ENCODE results near the gene OR13C4. TPM values are rescaled to one million over a fixed set of nuclear protein-coding genes. Genes with fewer than 3 reads are reported as not detected.
"Not testable (repeated sequence)": the region's sequence is repeated elsewhere in the genome, so short reads cannot be mapped to it uniquely, and the experiment has no call there.

The OR13C4 gene
- total RNA-seq = not detected

DNA sequence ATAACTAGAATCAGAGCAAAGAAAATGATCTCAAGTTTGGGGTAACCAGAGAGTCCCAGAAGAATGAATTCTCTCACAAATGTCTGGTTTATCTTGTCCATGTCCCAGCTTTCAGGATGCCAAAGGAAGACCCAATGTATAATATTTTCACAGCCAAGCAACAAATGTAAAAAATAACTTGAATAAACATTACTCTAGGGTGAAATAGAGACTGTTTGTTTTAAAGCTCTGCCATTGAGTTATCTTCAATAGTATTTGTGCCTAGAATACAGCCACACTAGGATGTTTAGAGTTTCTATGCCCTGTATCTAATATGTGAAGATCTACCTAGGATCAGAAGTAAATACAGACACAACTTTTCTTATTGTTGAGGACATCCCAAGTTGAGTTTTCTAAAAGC lies at the start of gene OR13C4:
Gene OR13C4 (minus strand): TSS at position 101 of the 400 bp plus-strand sequence. CDS start 0 bp downstream, at position 101.
- no peak for DNase-seq

DNA sequence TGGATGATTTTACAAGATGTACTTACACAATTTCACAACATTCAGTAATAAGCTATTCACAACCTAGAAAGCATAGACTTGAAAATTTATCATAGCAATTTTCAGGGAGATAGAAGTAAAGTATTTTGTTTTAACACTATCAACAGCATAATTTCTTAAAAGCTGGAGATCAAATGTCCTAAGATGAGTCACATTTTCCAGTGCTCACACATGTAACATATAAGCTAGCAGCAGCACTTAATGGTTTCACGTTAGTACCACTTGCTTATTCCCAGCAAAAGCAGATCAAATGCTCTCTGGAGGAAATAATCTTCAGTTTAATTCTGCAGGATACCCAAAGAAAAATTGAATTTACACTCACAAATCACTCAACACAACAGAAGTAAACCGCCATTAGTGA lies 48.4 kb upstream of the OR13C4 start:
- DNase-seq = no peak

DNA sequence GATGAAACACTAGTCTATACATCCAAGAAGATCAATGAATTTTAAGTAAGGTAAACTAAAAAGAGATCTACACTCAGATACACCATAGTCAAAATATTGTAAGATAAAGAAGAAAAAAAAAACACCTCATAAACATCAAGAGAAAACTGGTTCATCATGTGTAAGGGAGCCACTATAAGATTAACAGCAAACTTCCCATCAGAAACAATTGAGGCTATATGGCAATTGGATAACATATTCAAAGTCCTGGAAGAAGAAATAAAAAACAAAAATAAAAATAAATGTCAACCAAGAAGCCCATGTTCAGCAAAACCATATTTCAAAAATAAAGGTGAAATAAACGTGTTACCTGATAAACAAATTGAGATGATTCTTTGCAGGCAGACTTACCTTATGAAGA lies 45.6 kb upstream of the OR13C4 start:
- no peak for DNase-seq

DNA sequence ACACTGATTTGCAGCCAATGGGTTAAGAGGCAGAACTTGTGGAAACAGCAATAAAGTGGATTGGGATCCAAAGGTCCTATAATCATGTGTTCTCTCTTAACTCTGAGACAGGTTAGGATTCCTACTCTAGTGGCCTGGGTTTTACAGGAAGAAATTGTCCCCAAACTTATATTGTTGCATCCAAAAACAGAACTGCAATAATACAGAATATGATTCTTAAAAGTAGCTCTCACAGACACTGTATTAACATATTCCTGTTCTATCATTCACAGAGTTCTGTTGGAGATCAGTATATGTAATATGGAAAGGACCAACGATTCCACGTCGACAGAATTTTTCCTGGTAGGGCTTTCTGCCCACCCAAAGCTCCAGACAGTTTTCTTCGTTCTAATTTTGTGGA lies 41.9 kb upstream of the OR13C4 start, which contains the start of gene OR13C8:
Gene OR13C8 (plus strand): TSS at position 301 of the 400 bp plus-strand sequence. CDS start 0 bp downstream, at position 301.
- no peak for DNase-seq

DNA sequence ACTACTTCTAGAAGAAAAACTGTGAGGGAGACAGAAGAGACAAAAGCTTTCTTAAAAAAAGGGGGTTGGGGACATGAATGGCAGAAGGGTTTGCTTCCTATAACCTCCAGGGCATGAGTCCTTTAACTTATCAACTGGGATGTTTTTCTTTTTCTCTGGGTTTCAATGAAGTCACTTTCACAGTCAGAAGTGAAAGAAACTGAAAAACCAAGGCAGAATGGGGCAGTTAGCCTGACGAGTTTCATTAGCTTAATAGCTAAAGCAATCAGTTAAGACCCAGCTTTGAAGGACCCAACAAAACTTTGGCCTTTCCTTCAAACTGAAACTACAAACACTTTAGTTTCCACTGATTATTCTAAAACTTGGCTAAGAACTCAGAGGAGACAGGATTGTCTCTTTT lies 37.3 kb upstream of the OR13C4 start:
- DNase-seq = no peak

DNA sequence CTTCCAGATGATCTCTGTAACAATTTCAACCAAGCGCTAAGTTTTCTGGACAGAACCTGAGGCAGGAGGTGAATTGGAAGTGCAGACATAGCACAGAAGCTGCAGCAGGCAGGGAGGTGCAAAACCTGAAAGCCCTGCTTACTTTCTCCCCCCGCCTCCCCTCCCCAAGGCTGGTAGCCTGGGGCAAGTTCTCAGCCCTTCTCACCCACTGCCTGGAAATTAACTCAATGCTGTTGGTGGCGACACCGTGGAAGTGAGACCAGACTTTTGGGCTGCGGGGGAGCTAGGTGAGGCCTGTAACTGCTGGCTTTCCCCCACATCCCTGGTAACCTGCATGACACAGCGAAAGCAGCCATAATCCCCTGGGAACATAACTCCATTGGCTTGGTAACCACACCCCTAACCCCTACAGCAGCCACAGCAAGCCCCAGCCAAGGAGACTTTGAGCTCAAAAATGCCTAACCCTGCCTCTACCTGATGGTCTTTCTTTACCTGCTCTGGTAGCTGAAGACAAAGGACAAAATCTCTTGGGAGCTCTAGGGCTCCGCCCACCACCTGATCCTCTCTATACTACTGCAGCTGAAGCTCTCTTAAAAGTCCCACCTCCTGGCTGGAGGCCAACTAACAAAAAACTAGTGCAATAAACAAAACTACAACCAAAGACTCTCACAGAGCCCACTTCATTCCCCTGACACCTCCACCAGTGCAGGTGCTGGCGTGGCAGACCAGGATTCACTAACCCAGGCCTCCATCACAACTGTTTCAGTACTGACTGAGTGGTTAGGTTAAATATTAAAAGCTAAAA lies 30.0 kb upstream of the OR13C4 start:
- DNase-seq = no peak

DNA sequence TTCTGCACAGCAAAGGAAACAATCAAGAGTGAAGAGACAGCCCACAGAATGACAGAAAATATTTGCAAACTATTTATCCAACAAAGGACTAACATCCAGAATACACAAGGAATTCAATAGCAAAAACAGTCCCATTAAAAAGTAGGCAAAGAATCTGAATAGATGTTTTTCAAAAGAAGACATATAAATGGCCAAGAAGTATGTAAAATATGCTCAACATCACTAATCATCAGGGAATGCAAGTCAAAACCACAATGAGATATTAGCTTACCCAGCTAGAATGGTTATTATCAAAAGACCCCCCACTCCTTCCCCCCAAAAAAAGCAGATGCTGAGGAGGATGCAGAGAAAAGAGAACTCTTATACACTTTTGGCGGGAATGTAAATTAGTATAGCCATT lies 28.5 kb upstream of the OR13C4 start:
- no peak for DNase-seq

DNA sequence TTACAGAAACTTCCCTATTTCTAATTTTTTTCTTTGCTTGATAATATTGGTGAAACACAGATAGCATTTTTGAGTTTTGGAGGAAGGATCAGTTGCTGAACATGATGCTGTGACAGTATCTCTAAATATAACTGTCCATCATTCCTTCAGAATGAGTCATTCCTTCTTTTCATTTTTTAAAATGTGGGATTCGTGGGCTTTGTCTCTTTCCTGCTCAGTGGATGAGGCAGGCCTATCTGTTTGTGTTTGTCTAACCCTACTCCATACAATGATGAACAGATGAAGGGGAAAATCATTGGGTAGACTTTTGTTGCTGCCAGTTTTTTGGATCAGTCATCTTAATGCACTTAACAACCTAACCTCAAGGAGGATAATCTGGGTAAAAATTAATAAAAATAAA lies 26.3 kb upstream of the OR13C4 start:
- DNase-seq = no peak

DNA sequence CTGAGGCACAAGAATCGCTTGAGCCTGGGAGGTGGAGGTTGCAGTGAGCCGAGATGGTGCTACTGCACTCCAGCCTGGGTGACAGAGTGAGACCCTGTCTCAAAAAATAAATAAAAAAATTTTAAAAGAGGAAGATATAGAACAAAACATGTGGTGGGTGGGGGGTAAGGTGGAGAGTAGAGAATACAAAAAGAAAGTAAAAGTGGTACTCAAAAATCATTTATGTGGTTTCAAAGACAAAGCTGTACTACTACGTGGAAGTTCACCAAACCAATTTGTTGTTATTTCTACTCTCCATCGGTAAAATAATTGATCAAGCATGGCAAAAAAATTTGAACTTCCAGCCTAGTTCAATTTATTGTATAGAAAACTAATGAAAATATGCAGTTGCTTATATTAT lies 17.6 kb upstream of the OR13C4 start:
- no peak for DNase-seq

DNA sequence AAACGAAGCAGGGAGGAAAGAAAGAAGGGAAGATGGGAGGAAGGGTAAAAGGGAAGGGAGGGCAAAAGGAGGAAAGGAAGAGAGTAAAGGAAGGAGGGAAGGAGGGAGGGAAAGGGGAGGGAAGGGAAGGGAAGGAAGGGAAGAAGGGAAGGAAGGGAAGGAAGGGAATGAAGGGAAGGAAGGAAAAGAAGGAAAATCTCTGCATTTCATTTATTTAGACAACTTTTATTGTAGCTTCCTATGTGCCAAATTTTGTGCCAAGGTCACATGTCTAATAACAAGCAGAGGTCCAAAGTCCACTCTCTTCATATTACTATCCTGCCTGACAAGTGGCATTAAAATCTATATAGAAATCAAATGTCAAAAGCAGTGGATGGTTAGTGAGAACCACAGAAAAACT lies 12.3 kb upstream of the OR13C4 start:
- DNase-seq = no peak

DNA sequence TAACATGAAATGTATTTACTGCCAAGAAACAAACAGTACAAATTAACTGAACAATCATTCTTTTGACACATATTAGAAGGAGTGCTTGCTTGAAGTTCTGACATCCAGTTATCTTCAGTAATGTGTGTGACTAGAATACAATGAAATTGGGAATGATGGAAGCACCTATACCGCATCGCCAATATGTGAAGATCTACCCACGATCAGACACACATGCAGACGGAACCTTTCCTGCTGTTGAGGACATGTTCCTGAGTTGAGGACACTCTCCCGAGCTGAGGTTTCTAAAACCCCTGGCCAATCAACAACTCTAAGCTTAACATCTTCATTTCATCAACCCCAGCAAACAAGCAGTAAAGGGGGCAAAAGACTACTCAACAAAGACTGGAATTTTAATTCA lies 9.7 kb upstream of the OR13C4 start, which contains the start of gene OR13C3:
Gene OR13C3 (minus strand): TSS at position 101 of the 400 bp plus-strand sequence. CDS start 133 bp downstream, outside the sequence.
- no peak for DNase-seq

DNA sequence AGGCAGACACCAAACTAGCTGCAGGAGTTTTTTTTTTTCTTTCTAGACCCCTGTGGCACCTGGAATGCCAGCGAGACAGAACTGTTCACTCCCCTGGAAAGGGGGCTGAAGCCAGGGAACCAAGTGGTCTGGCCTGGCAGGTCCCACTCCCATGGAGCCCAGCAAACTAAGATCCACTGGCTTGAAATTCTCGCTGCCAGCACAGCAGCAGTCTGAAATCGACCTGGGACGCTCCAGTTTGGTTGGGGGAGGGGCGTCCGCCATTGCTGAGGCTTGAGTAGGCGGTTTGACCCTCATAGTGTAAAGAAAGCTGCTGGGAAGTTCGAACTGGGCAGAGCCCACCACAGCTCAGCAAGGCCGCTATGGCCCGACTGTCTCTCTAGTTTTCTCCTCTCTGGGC lies 6.8 kb downstream of the OR13C4 start:
- not testable (repeated sequence) for DNase-seq

DNA sequence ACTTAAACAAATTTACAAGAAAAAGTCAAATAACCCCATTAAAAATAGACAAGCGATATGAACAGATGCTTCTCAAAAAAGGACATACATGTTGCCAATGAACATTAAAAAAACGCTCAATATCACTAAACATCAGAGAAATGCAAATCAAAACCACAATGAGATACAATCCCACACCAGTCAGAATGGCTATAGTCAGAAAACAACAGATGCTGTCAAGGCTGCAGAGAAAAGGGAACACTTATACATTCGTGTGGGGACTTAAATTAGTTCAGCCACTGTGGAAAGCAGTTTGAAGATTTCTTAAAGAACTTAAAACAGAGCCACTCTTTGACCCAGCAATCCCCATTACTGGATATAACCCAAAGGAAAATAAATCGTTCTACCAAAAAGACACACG lies 12.1 kb downstream of the OR13C4 start:
- no peak for DNase-seq

DNA sequence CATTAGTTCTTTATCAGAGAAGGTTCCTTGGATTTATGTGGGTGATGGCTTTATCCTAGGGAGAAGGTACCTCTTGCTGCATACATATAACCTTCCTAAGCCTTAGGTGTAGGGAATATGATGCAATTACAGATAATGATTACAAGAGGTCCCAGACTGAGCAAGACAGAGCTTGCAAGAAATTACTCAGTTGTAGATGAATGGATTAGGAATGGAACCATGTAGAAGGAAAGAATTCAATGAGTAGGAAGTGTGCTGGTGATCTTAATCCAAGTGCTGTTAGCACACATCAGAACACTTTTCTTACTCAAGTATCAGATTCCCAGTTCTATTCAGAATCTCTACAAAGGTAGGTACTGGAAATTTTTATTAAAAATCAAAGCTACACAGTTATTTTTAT lies 20.4 kb downstream of the OR13C4 start:
- DNase-seq = no peak

DNA sequence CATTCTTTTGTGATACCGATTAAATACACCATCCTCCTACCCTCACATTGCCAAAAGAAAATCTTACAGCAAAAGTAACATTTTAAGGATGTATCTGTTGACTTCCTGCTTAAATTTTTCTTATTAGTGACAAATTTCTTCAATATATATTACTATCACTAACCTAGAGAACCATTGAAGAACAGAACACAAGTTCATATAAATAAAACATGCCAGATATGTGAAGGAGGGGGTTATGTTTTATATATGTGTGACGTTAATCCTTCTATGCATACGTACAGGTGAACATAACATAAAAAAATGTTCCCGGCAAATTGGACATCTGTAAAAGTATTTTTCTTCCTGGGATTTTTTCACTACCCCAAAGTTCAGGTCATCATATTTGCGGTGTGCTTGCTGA lies 23.0 kb downstream of the OR13C4 start, which contains the start of gene OR13F1:
Gene OR13F1 (plus strand): TSS at position 301 of the 400 bp plus-strand sequence. CDS start 0 bp downstream, at position 301.
- DNase-seq = no peak

DNA sequence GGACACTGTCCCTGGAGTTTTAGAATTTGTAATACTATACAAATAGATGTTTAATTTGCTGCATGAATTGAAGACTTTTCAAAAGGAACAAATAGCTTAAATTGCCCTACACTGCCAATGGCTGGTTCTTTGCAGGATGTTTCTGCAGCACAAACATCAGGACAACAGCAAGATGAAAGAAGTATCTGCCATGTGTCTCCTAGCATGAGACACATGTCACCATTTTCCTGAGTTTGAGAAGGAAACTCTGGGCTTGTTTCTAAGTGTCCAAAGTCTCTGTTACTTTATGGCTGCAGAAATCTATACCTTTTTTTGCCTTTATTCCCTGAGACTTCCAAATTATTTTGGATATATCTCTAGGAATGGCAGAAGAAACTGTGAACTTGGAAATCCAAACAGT lies 23.6 kb downstream of the OR13C4 start:
- DNase-seq = no peak

DNA sequence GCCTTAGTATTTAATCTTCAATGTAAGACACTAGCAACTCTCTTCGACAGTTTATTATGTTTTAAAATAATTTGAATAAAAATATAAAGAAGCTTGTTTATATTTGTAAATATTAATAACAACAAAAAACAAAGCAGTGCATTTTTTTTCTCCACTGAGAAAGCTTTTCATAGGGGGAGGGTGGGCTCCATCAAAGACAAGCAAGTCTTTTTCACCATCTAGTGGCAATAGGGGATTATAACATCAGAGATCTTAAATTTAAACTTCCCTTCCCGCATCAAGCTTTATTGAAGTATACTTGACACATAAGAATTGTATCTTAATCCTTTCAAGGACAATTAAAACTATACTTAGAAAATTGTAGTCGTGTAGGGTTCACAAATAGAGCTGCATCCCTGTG lies 32.2 kb downstream of the OR13C4 start:
- DNase-seq = no peak

DNA sequence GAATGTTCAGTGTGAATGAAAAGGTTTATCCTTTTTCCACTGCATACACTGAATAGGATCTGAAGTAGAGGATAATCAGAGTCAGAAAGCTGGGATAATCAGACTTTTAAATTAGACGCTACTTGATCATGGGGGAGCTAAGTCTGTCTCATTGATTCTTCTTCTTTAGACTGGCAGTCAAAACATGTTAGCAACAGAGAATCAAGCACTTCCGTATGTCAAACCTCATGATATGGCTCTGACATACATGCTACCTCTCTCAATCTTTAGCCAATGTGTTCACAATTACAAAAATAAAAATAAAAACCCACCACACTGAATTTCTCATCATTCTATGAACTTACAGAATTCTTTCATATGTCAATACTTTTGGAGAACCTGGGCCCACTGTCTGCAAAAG lies 42.0 kb downstream of the OR13C4 start:
- DNase-seq = no peak

DNA sequence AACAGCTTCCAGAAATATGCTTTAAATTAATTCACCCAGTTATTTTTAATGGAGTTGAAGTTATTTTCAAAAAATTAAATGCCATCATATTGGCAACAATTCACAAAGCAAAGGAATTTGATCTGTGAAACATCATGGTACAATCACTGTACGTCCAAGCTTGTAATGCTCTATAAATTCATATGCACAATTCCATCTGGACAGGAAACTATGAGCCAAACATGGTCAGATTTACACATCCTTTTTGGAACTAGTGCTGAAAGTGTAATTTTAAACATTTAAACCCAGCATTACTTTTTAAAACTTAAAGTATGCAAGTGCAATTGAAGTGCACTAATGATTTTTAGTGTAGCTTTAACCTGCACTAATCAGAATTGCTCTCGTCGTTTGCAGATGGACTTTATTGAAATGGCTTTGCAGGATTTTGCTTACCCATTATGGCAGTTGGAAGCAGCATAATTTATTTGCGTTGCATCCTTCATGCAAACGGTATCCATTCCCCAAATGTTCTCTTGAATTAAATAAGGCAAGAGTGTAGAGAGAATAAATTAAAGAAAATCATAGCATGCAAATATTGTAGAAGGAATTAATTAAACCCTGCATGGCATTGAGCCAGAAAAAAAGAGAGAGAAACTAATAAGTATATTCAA lies 44.0 kb downstream of the OR13C4 start:
- DNase-seq = no peak

All from occipital lobe (tissue), 2 donors.